Right atrium auricular region (tissue), 2 donors: Measurements from ENCODE around the gene PEX6. TPM values are rescaled to one million over a fixed set of nuclear protein-coding genes. Genes with fewer than 3 reads are reported as not detected.
"Not testable (repeated sequence)": the region's sequence is repeated elsewhere in the genome, so short reads cannot be mapped to it uniquely, and the experiment has no call there.

ENCODE experiments used
- DNase-seq: peaks from one replicate; pipeline ENCODE4 v3.0.0-alpha.2; 2019; ENCODE audit warnings: low spot score
- H3K27ac ChIP-seq, 2 donors: fragments of 200-600 bp; sonication (generic); 1 replicate in 1 of 2; 2 replicates in 1 of 2; pipeline ENCODE4 v1.5.1; 2016 to 2019
- H3K27me3 ChIP-seq, 2 donors: fragments of 200-600 bp; sonication (generic); one replicate each; pipeline versions ENCODE4 v1.5.1 to v1.6.0; 2017 to 2019
- H3K36me3 ChIP-seq: fragments of 200-600 bp; sonication (generic); one replicate; pipeline ENCODE4 v1.5.1; 2016
- H3K4me1 ChIP-seq, 2 donors: fragments of 200-600 bp; sonication (generic); one replicate each; pipeline versions ENCODE4 v1.5.1 to v1.6.0; 2017 to 2019
- H3K4me3 ChIP-seq, 2 donors: fragments of 200-600 bp; sonication (generic); 1 replicate in 1 of 2; 2 replicates in 1 of 2; pipeline ENCODE4 v1.5.1; 2017 to 2019; ENCODE audit warnings: mild to moderate bottlenecking in 1 of 2, moderate library complexity in 1 of 2
- H3K9me3 ChIP-seq, 2 donors: fragments of 200-600 bp; sonication (generic); one replicate each; pipeline ENCODE4 v1.5.1; 2019
- total RNA-seq, 2 donors: library from RNA; depleted of rRNA; stranded (reverse); fragments of >200 nt; gene quantifications; one replicate each; pipeline ENCODE4 v1.1.0, GENCODE V29; 2016
- TF ChIP-seq, protein P1 (sequence below), 2 donors: fragments of 200-600 bp; sonication (generic); IDR thresholded peaks; one replicate each; pipeline ENCODE4 v1.5.1; 2019; ENCODE audit warnings: antibody characterized with exemption in 2 of 2

PEX6 gene
- total RNA-seq, 2 donors from 2014 or later: 11.7 to 16.7 TPM

DNA sequence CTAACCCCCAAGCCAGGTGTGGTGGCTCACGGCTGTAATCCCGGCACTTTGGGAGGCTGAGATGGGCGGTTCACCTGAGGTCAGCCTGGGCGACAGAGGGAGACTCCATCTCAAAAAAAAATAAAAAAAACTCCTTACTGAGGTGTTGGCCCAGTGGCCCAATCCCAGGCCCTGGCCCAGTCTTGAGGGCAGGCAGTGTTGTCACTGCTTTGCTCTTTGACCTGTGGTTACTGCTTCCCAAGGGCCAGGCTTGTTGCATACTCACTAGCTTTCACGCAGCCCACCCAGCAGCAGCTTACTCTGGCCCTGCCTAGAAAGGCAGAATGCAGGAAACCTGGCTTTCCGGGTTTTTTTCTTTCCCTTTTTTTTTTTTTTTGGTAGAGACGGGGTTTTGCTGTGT is 36.5 kb downstream of the PEX6 start:
- peaks cover 13% of the 10 kb centered on the region for H3K36me3 ChIP-seq
- no peak for DNase-seq
- no peak overlapping the region for H3K4me3 ChIP-seq
- no peak overlapping the region for H3K27ac ChIP-seq
- no peaks in the 10 kb centered on the region for H3K9me3 ChIP-seq
- TF ChIP-seq, protein P1, sequence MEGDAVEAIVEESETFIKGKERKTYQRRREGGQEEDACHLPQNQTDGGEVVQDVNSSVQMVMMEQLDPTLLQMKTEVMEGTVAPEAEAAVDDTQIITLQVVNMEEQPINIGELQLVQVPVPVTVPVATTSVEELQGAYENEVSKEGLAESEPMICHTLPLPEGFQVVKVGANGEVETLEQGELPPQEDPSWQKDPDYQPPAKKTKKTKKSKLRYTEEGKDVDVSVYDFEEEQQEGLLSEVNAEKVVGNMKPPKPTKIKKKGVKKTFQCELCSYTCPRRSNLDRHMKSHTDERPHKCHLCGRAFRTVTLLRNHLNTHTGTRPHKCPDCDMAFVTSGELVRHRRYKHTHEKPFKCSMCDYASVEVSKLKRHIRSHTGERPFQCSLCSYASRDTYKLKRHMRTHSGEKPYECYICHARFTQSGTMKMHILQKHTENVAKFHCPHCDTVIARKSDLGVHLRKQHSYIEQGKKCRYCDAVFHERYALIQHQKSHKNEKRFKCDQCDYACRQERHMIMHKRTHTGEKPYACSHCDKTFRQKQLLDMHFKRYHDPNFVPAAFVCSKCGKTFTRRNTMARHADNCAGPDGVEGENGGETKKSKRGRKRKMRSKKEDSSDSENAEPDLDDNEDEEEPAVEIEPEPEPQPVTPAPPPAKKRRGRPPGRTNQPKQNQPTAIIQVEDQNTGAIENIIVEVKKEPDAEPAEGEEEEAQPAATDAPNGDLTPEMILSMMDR (IDR thresholded peaks at IDR 0.05): no peak
- peaks cover 0 to 7% of the 10 kb centered on the region in 2 donors for H3K4me1 ChIP-seq
- H3K27me3 ChIP-seq: no peaks in the 10 kb centered on the region

DNA sequence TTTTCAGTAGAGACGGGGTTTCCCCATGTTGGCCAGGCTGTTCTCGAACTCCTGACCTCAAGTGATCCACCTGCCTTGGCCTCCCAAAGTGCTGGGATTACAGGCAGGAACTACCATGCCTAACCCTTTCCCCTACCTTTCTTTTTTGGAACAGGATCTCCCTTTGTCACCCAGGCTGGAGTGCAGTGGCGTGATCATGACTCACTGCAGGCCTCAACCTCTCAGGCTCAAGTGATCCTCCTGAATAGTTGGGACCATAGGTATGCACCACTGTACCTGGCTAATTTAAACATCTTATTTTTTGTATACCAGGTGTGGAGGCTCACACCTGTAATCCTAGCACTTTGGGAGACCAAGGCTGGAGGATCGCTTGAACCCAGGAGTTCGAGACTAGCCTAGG is 37.6 kb downstream of the PEX6 start:
- not testable (repeated sequence) for H3K27me3 ChIP-seq, H3K27ac ChIP-seq, H3K4me1 ChIP-seq, H3K4me3 ChIP-seq, DNase-seq, H3K9me3 ChIP-seq
- peaks cover 20% of the 10 kb centered on the region for H3K36me3 ChIP-seq

DNA sequence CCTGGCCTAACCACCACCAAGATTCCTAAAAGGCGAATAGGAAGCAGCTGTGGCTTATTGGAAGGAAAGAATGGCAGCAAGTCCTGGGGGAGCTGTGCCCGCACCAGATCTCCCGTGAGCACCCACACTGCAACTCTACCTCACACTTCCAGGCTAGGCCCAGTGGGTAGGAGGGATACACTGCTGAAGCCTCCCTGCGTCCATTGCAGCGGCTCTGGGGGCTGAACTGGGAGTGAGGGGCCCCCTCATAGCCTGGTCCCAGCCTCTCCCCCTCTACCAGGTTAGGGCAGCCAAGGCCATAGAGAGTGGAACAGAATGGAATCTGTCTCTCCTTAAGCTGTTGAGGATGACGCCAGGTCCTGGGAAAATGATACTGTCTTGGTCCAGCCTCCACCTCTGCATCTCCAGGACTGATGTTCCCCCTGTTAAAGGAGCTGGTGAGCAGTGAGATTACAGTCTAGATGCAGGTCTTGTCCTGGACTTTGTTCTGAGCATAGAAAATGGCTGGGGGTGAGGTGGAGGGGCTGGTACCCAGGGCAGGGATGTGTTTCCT is 38.4 kb downstream of the PEX6 start:
- DNase-seq: no peak
- no peaks in the 10 kb centered on the region for H3K27me3 ChIP-seq
- peaks cover 0 to 7% of the 10 kb centered on the region in 2 donors for H3K4me1 ChIP-seq
- no peak overlapping the region for H3K4me3 ChIP-seq
- no peak overlapping the region for H3K27ac ChIP-seq
- TF ChIP-seq, protein P1 (IDR thresholded peaks at IDR 0.05): no peak
- H3K36me3 ChIP-seq: peaks cover 27% of the 10 kb centered on the region
- no peaks in the 10 kb centered on the region for H3K9me3 ChIP-seq

DNA sequence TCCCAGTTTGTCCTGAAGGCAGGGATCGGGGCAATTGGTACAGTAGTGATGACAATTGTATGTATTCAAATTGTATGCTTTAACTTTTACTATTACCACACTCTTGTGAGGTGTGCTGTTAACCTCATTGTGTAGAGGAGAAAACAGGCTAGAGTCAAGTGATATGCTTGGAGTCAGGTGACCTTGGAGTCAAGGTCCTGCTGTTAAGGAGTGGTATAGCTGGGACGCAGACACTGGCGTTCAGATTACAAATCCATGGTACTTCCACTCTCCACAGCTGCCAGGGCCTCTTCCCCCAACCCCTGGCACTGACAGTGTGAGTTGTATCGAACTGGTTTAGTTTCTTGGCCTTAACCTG is 39.2 kb downstream of the PEX6 start:
- H3K36me3 ChIP-seq: peaks cover 31% of the 10 kb centered on the region
- no peak overlapping the region for H3K27ac ChIP-seq
- TF ChIP-seq, protein P1 (IDR thresholded peaks at IDR 0.05): no peak
- H3K4me1 ChIP-seq: peaks cover 0 to 7% of the 10 kb centered on the region in 2 donors
- H3K27me3 ChIP-seq: no peaks in the 10 kb centered on the region
- no peaks in the 10 kb centered on the region for H3K9me3 ChIP-seq
- H3K4me3 ChIP-seq: no peak overlapping the region
- no peak for DNase-seq

DNA sequence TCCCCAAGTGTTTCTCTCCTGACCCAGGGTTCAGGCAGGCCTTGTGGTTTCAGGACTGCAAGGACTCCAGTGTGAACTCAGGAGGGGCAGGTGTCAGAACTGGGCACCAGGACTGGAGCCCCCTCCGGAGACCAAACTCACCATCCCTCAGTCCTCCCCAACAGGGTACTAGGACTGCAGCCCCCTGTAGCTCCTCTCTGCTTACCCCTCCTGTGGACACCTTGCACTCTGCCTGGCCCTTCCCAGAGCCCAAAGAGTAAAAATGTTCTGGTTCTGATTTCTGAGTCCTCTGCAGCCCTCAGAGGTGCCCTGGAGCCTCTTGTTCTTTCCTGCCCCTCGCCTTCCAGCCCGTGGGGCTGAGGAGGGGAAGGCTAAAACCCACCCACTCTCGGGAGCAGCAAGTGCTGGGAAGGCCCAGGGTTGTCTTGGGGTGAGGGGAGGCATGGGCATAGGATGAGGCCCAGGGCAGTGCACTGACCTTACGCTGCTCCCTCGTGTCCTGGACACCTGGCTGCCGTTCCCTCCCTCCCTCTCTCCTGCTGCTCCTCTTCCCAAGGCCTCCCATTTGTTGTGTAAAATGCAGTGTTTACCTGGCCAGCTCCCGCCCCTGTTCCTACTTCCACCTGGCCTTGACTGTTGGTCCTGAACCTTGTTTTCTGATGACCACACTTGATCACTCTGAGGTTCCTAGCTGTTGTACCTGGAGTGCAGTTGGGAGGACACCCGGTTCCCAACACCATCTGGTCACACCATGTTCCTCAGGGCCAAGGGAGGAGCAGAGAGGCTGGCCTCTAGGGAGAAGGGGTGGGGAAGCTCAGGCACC is 39.8 kb downstream of the PEX6 start:
- TF ChIP-seq, protein P1 (IDR thresholded peaks at IDR 0.05): no peak
- H3K4me1 ChIP-seq: peaks cover 0 to 7% of the 10 kb centered on the region in 2 donors
- no peaks in the 10 kb centered on the region for H3K9me3 ChIP-seq
- no peak overlapping the region for H3K27ac ChIP-seq
- H3K4me3 ChIP-seq: no peak overlapping the region
- H3K27me3 ChIP-seq: no peaks in the 10 kb centered on the region
- DNase-seq: no peak
- H3K36me3 ChIP-seq: peaks cover 36% of the 10 kb centered on the region

DNA sequence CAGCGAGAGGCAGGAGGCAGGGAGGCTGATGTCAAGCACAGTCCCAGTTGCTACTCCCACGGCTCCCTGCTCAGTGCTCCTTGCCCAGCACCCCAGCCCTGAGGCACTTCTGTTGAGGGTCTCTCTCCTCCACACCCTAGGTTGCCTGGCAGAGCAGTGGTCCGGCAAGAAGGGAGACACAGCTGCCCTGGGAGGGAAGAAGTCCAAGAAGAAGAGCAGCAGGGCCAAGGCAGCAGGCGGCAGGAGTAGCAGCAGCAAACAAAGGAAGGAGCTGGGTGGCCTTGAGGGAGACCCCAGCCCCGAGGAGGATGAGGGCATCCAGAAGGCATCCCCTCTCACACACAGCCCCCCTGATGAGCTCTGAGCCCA is 40.6 kb downstream of the PEX6 start:
- no peak for DNase-seq
- TF ChIP-seq, protein P1 (IDR thresholded peaks at IDR 0.05): no peak
- Histone ChIP-seq H3K4me1 (peaks cover 0 to 7% of the 10 kb centered on the region in 2 donors), H3K36me3 (peaks cover 38% of the 10 kb centered on the region), H3K27me3 (no peaks in the 10 kb centered on the region), H3K27ac (no peak overlapping the region), H3K9me3 (no peaks in the 10 kb centered on the region), H3K4me3 (no peak overlapping the region)
